K562 (cell line): ENCODE results near the gene RPS6KL1. TPM values are rescaled to one million over a fixed set of nuclear protein-coding genes. Genes with fewer than 3 reads are reported as not detected.

ENCODE experiments used
- BHLHE40 ChIP-seq: IDR thresholded peaks from 2 replicates; pipeline ENCODE4 v1.6.1; 2011; ENCODE audit warnings: low read length, improper control_type of control experiment
- E2F8 ChIP-seq: fragments of 450-650 bp; IDR thresholded peaks from 2 replicates; pipeline ENCODE4 v1.7.1; 2018; ENCODE audit warnings: mild to moderate bottlenecking, low read depth; ENCODE audit not compliant: partially characterized antibody
- ESRRB ChIP-seq: fragments of 250-450 bp; sonication (Bioruptor Pico); IDR thresholded peaks from 2 replicates; pipeline ENCODE4 v1.5.0; 2020; ENCODE audit warnings: mild to moderate bottlenecking, moderate library complexity, borderline replicate concordance
- KDM2B ChIP-seq: fragments of 250-450 bp; sonication (Bioruptor Pico); IDR thresholded peaks from 2 replicates; pipeline ENCODE4 v1.8.0; 2021; ENCODE audit warnings: mild to moderate bottlenecking, moderate library complexity
- LCOR ChIP-seq: sonication (generic); formaldehyde crosslinking; IDR thresholded peaks from 2 replicates; pipeline ENCODE4 v1.8.0; 2022; ENCODE audit warnings: mild to moderate bottlenecking, missing genetic modification reagents
- MCM7 ChIP-seq, 2 experiments: fragments of 450-650 bp; IDR thresholded peaks; 2 replicates each; pipeline ENCODE4 v1.6.1; 2016 to 2018
- NFYB ChIP-seq: IDR thresholded peaks from 2 replicates; pipeline ENCODE4 v1.6.1; 2011; ENCODE audit warnings: mild to moderate bottlenecking, moderate library complexity; ENCODE audit not compliant: insufficient read length; ENCODE audit errors: extremely low read depth
- SAP30 ChIP-seq: fragments of 200-600 bp; sonication (generic); IDR thresholded peaks from 2 replicates; pipeline ENCODE4 v1.6.1; 2012; ENCODE audit warnings: borderline replicate concordance, low read depth, mild to moderate bottlenecking, moderate library complexity, low read length, control low read depth, inconsistent platforms; ENCODE audit not compliant: insufficient read depth, poor library complexity, severe bottlenecking
- TARDBP ChIP-seq: fragments of 450-650 bp; IDR thresholded peaks from 2 replicates; pipeline ENCODE4 v1.6.1; 2016
- TEAD4 ChIP-seq, 2 experiments: sonication (generic) in 1 of 2; formaldehyde crosslinking in 1 of 2; IDR thresholded peaks; 2 replicates each; pipeline versions ENCODE4 v1.6.1 to v1.8.0; 2012 to 2022; ENCODE audit warnings: borderline replicate concordance in 1 of 2, inconsistent platforms in 1 of 2, low read length in 1 of 2, mild to moderate bottlenecking in 1 of 2, missing genetic modification reagents in 1 of 2
- ZBTB17 ChIP-seq: fragments of 450-650 bp; formaldehyde crosslinking; IDR thresholded peaks from 2 replicates; pipeline ENCODE4 v1.4.0; 2020; ENCODE audit warnings: mild to moderate bottlenecking
- ZNF79 ChIP-seq: fragments of 250-450 bp; sonication (Bioruptor Pico); IDR thresholded peaks from 2 replicates; pipeline ENCODE4 v1.4.0; 2020; ENCODE audit warnings: low read depth, mild to moderate bottlenecking, moderate library complexity
- polyA plus RNA-seq, 8 experiments: library from polyadenylated mRNA; depleted of rRNA in 4 of 8; stranded (reverse) in 5 of 8; unstranded in 3 of 8; fragments of >200 nt; fragmentation: Nextera tagmentation in 2 of 8; fragmentation: Illumina TruSeq in 1 of 8; extraction: Ambion mirVana in 2 of 8; extraction: Trizol in 1 of 8; gene quantifications; 2 replicates each; pipeline versions ENCODE4 v1.2.1 to v1.2.3, GENCODE V29; 2011 to 2014; ENCODE audit warnings: inconsistent platforms in 1 of 8, missing spikeins in 1 of 8
- total RNA-seq, 7 experiments: library from RNA; depleted of rRNA in 6 of 7; stranded (reverse); fragments of >200 nt in 6 of 7; fragmentation: Illumina TruSeq in 2 of 7; extraction: Trizol in 2 of 7; gene quantifications; 2 replicates each; pipeline versions ENCODE4 v1.2.1 to v1.2.3, GENCODE V29; 2011 to 2021; ENCODE audit warnings: low replicate concordance in 1 of 7
- TF ChIP-seq, protein P1 (sequence below): fragments of 450-650 bp; IDR thresholded peaks from 2 replicates; pipeline ENCODE4 v1.6.1; 2016; ENCODE audit warnings: mild to moderate bottlenecking, moderate library complexity
- TF ChIP-seq, protein P2 (sequence below): sonication (generic); formaldehyde crosslinking; IDR thresholded peaks from 2 replicates; pipeline ENCODE4 v1.9.0; 2022; ENCODE audit warnings: mild to moderate bottlenecking, missing genetic modification reagents

The RPS6KL1 gene
- total and polyA plus RNA-seq, 9 of the 15 experiments (the other 6 are each of a cell fraction or from before 2014, with no cell fraction given), result 0.91 to 15.5 (median 8.1) TPM

GRCh38 chr14:74945261-74945851 lies 22.3 kb upstream of the RPS6KL1 start (continued):
- TF ChIP-seq, protein P1, sequence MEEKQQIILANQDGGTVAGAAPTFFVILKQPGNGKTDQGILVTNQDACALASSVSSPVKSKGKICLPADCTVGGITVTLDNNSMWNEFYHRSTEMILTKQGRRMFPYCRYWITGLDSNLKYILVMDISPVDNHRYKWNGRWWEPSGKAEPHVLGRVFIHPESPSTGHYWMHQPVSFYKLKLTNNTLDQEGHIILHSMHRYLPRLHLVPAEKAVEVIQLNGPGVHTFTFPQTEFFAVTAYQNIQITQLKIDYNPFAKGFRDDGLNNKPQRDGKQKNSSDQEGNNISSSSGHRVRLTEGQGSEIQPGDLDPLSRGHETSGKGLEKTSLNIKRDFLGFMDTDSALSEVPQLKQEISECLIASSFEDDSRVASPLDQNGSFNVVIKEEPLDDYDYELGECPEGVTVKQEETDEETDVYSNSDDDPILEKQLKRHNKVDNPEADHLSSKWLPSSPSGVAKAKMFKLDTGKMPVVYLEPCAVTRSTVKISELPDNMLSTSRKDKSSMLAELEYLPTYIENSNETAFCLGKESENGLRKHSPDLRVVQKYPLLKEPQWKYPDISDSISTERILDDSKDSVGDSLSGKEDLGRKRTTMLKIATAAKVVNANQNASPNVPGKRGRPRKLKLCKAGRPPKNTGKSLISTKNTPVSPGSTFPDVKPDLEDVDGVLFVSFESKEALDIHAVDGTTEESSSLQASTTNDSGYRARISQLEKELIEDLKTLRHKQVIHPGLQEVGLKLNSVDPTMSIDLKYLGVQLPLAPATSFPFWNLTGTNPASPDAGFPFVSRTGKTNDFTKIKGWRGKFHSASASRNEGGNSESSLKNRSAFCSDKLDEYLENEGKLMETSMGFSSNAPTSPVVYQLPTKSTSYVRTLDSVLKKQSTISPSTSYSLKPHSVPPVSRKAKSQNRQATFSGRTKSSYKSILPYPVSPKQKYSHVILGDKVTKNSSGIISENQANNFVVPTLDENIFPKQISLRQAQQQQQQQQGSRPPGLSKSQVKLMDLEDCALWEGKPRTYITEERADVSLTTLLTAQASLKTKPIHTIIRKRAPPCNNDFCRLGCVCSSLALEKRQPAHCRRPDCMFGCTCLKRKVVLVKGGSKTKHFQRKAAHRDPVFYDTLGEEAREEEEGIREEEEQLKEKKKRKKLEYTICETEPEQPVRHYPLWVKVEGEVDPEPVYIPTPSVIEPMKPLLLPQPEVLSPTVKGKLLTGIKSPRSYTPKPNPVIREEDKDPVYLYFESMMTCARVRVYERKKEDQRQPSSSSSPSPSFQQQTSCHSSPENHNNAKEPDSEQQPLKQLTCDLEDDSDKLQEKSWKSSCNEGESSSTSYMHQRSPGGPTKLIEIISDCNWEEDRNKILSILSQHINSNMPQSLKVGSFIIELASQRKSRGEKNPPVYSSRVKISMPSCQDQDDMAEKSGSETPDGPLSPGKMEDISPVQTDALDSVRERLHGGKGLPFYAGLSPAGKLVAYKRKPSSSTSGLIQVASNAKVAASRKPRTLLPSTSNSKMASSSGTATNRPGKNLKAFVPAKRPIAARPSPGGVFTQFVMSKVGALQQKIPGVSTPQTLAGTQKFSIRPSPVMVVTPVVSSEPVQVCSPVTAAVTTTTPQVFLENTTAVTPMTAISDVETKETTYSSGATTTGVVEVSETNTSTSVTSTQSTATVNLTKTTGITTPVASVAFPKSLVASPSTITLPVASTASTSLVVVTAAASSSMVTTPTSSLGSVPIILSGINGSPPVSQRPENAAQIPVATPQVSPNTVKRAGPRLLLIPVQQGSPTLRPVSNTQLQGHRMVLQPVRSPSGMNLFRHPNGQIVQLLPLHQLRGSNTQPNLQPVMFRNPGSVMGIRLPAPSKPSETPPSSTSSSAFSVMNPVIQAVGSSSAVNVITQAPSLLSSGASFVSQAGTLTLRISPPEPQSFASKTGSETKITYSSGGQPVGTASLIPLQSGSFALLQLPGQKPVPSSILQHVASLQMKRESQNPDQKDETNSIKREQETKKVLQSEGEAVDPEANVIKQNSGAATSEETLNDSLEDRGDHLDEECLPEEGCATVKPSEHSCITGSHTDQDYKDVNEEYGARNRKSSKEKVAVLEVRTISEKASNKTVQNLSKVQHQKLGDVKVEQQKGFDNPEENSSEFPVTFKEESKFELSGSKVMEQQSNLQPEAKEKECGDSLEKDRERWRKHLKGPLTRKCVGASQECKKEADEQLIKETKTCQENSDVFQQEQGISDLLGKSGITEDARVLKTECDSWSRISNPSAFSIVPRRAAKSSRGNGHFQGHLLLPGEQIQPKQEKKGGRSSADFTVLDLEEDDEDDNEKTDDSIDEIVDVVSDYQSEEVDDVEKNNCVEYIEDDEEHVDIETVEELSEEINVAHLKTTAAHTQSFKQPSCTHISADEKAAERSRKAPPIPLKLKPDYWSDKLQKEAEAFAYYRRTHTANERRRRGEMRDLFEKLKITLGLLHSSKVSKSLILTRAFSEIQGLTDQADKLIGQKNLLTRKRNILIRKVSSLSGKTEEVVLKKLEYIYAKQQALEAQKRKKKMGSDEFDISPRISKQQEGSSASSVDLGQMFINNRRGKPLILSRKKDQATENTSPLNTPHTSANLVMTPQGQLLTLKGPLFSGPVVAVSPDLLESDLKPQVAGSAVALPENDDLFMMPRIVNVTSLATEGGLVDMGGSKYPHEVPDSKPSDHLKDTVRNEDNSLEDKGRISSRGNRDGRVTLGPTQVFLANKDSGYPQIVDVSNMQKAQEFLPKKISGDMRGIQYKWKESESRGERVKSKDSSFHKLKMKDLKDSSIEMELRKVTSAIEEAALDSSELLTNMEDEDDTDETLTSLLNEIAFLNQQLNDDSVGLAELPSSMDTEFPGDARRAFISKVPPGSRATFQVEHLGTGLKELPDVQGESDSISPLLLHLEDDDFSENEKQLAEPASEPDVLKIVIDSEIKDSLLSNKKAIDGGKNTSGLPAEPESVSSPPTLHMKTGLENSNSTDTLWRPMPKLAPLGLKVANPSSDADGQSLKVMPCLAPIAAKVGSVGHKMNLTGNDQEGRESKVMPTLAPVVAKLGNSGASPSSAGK, result 0 out of 2 replicates have a peak, but pooled peaks have one; percentile 29
- TF ChIP-seq, protein P2, sequence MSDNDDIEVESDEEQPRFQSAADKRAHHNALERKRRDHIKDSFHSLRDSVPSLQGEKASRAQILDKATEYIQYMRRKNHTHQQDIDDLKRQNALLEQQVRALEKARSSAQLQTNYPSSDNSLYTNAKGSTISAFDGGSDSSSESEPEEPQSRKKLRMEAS (CRISPR knock-in tag), result no peak
- TF ChIP-seq LCOR (CRISPR knock-in tag) (no peak), ZBTB17 (no peak), NFYB (no peak), ZNF79 (CRISPR knock-in tag) (no peak), TEAD4 (IDR thresholded peaks at IDR 0.05; ENCODE audit: low read length) (no peak), TEAD4 (CRISPR knock-in tag; IDR thresholded peaks at IDR 0.05; ENCODE audit: borderline replicate concordance) (no peak), TARDBP (no peak), BHLHE40 (peak; percentile 87), ESRRB (CRISPR knock-in tag) (no peak), MCM7 (IDR thresholded peaks at IDR 0.05) (no peak), KDM2B (no peak), E2F8 (no peak), SAP30 (no peak)
